HG02970 (cell line): ENCODE measurements around the gene NDUFV1.
"Not testable (repeated sequence)": the region's sequence is repeated elsewhere in the genome, so short reads cannot be mapped to it uniquely, and the experiment has no call there.

ENCODE experiments used
- ATAC-seq: cut with Tn5 transposase; IDR thresholded peaks from one replicate; pipeline ENCODE4 v1.9.1; 2021; ENCODE audit warnings: mild to moderate bottlenecking, moderate library complexity, moderate number of reproducible peaks; ENCODE audit not compliant: unreplicated experiment, low FRiP score

Gene NDUFV1

DNA sequence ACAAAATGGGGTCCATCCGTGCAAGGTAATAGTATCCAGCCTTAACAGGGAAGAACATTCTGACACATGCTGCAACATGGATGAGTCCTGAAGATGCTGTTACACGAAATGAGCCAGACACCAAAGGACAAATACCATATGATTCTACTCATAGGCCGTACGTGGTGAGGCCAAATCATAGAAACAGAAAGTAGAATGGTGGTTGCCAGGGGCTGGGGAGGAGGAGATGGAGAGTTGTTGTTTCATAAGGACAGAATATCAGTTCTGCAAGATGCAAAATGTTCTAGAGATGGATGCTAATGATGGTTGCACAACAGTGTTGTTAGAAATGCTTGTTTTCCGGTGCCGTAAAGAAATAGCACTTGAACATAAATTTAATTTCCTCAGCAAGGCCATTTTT is 30.2 kb downstream of the NDUFV1 start:
- ATAC-seq = no peak

GRCh38 chr11:67637441-67637840 is 30.7 kb downstream of the NDUFV1 start:
- ATAC-seq = not testable (repeated sequence)

DNA sequence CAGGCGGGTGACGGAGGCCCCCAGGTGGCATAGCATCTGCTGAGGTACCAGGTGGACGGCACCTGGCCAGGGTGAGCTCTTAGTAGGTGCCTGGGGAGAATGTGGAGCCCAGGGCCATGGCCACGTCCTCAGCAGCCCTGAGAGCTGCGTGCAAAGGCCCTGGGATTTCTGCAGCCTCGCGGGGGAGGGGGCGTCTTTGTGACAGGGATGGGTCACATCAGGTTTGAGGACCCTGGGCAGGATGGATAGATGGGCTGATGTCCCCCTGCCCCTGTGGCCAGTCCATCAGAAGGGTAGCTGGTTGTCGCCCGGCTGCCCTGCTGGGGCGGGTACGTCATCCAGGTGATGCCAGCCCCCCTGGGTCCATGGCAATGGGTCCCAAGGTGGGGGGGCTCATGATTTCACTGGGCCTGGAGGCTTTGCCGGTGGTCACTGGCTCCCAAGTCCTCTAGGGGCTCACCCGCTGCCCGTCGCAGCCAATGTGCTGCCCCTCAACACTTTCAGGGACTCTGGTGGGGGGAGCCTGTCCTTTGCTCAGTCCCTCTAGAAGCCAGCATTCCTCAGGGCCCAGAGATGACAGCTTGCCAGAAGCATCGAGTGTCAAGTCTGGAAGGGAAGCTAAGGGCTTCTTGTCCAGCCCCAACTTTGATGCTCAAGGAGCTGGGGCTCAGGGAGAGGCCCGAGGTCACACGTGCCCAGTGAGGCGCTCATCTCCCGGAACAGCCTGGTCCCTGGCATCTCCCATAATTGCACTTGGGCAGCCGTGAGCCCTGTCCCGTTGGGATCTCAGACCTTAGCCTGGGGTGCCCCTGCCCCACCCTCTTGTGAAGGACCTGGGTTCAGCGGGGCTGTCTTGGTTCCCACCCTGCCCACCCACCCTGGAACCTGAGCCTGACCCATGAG is 32.0 kb downstream of the NDUFV1 start:
- no peak for ATAC-seq

- no peak for ATAC-seq
Measured at GRCh38 chr11:67639438-67639859, 32.7 kb downstream of the NDUFV1 start, which contains the start of gene TBX10. Gene TBX10 (minus strand): TSS chr11:67639763. CDS start chr11:67639472, 291 bp downstream.

DNA sequence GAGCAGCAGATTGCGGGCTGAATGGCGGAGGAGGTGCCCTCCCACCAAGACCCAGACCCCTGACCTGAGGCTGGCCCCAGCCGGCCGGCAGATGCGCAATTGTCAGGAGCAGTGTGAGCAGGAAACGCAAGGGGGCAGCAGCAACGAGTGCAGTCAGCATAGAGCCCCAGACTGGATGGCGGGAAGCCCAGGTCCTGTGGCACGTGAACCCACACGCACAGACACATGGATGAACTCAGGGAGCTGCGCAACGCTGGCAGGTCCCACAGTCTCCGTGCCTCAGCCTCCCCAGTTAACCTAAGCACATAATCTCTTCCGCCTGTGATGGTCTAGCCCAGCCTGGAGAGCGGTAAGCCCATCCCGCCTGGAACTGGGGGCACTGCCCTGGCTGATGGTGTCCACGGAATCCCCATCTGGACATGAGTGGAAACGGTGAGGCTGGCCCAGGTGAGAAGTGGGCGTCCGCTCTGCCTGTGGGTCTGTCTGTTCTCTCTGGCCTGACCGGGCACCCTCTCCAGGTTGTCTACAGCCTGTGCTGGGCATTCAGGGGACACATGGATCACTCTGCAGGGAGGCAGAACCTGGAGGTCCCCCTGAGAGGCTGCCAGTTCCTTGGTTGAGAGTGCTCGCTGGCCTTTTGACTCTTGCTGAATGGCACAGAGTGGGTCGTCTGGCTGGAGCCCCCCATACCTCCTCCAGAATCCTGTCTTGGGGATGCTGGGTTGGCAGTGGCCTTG is 33.5 kb downstream of the NDUFV1 start:
- ATAC-seq = no peak

GRCh38 chr11:67640758-67641337 is 34.1 kb downstream of the NDUFV1 start:
- no peak for ATAC-seq

DNA sequence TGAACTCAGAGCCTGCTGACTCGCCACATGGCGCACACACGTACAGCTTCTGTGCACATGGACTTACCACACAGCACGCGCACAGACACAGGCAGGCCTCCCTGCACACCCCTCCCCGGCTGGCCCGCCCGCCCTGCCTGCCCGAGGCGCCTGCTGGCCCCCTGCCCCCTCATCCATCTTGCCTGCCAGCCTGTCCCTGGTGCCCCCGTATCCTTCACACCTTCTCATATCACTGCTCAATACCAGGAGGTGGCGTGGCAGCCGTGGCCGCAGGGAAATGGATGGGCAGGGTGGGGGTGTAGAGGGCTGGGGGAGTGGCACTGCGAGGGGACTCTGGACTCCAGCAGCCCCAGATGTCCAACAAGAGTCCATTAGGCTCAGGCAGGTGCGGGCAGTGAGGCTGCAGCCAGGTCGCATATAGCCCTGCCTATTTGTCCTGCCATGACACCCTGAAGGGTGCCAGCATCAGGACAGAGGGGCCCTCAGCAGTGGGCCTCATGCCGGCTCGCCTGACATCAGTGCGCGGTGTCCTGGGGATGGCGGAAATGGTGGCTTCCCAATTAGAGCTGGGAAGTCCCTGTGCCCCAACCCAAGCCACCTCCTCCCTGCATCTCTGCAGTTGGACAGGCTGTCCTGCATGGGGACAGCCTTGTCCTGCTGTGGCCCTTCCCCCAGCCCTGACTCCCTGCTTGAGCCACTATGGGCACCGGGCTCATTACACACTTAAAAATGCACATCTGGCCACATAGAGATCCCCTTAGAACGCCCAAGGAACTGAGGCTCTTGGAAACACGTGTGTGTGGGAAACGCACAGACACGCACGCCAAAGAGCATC is 34.8 kb downstream of the NDUFV1 start:
- ATAC-seq = no peak

DNA sequence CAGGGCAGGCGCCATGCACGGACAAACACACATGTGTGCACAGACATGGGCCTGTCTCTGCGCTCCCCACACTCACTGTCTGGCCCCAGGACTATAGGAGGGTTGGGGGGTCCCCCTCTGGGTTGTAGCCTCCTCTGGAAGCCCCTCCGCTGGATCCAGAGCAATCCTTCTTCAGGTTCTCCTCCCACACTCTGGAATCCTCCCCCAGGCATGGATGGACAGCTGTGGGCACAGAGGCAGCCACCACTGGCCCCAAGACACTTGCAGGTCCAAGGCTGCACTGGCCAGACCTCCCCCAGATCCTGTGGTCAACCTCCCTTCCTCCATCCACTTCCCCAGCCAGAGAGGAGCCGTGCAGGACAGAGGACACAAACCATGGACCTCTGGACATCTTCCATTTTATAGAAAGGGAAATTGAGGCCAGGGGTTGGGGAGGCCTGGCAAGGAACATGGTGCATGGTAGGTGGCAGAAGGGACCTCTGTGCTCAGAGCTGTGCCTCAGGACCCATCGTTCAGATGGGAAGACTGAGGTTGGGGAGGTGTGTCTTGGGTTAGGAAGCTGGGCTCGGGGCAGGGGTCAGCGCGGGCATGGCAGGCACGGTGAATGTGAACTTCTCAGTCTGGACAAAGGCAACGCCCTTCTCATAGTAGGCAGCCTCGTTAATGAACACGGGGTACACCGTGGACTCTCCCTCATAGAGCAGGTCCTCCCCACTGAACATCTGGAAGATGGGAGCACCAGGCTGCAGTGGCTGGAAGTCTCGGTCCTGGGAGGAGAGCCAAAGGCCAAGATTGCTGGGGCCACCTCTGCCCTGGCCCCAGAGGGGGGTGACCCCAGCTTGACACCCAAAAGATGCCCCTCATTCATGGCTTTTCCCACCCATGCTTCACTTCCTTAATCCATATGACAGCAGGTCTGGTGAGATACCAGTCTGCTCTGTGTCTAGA is 35.7 kb downstream of the NDUFV1 start:
- ATAC-seq = no peak

DNA sequence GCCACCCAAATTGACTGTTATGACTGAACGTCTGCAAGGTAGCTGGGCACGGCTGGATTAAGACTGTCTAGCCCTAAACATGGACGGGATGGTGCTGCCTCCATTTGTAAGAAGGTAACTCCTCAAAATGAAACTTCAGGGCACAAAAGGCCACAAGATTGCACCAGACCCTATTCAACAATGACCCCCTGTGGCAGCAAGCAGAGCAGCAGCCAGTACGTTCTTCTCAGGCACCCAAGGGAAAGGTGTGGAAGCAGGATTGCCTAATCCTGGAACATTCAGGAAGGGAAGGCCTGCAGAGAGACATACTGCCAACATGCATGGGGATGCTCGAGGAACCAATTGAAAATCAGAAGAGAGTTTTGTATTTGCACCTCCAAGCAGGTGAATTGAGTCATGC is 37.3 kb downstream of the NDUFV1 start:
- ATAC-seq = no peak

DNA sequence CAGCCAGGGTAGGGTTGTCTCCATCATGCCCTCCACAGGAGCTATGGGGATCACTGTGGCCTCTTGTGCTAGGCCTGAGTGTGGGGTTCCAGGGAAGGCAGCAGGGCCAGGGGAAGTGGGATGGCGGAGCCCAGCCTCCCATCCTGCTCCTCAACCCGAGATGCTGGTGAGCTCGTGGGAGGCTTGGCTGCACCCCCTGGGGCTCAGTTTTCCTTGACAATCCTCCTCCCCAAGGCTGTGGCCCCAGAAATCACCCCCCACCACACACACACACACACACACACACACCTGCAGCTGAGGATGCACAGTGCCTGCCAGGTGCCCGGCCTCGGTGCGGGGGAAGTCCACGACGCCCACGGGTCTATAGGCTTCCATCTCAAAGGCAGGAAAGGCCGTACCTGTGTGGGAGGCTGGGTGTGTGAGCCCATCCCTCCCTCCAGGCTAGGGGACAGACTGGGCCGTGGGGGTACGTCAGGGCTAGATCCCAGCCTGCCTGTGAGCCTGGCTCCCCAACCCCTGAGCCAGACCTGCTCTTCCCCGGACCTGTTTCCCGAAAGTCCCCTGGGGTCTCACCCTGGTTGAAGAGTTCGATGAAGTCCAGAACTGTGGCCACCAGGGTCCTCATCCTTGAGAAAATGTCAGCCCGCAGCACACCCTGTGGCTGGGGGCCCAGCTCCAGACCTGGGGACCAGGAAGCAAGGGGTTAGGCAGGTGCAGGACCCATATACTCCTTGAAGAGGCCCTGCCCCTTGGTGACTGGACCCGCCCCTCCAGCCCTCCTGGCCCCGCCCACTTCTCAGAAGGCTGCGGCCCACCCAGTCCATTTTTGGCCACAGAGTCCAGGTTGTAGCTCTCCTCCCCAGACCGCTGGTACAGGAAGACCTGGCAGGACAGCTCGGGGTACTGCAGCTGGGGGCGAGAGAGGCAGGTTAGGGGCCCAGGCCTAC is 38.0 kb downstream of the NDUFV1 start:
- ATAC-seq = no peak

- no peak for ATAC-seq
Measured at GRCh38 chr11:67645521-67646461, 39.1 kb downstream of the NDUFV1 start.

- ATAC-seq = no peak
Measured at GRCh38 chr11:67646535-67647336, 40.0 kb downstream of the NDUFV1 start.

GRCh38 chr11:67647471-67647870 is 40.7 kb downstream of the NDUFV1 start:
- no peak for ATAC-seq

DNA sequence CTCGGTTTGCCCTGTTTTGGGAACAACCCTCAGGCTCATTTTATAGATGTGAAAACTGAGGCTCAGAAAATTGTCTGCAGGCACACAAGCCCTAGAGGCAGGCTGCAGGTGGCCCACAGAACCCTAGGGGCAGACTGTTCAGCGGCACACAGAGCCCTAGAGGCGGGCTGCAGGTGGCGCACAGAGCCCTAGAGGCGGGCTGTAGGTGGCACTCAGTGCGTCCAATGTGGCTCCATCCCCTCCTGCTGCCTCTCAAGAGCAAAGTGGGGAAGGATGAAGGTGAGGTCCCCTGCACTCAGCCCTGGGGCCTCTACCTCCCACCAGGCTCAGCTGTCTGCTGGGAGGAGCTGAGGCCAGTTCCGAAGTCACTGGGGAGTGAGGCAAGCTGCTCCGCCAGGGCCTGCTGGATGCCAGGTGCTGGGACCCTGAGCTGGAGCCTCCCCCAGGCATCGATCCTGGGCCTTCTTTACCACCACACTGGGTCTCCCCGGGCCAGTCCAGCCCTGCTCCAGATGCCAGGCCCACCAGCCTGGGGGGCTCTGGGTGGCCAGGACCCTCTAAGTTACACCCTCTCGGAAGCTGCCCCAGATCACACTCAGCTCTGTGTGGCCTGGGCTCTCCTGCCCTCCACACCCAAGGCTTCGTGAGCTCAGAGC is 41.5 kb downstream of the NDUFV1 start:
- no peak for ATAC-seq

DNA sequence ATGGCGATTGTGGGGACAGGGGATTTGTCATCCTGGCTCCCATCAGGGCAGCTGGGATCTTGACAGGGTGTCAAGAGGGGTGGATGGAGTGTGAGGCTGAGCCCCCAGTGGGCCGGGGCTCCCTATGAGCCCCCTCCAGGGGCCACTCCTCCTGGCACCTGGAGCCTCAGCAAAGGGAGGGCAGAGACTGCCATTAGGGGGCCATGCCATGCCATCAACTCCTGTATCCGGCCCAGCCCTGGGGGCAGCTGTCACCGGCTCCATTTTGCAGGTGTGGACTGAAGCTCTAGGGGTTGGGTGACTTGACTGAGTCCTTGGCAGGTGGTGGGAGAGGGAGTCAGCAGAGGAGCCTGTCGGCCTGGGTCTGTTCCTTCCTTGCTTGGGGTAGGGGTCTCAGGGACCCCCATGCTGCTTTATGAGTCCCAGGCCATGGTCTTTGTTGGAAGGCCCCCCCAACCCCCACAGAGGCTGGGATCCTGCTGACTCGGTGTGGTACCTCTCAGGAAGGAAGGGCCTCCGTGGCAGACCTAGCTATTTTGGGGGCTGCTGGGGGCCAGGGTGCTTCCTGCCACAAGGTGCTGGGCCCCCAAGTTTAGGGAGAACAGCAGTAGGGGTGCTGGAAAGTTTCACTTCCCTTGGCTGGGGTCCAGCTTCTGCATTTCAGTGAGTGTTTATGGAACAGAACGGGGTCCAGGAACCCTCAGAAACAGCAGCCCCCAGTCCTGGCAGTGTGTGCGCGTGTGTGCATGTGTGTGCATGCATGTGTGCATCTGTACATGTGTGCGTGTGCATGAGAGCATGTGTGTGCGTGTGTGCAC is 42.3 kb downstream of the NDUFV1 start:
- ATAC-seq = no peak
